Left ventricle myocardium inferior (tissue), 1 donor: Measurements from ENCODE around the gene LAT. TPM values are rescaled to one million over a fixed set of nuclear protein-coding genes. Genes with fewer than 3 reads are reported as not detected.

Experiments
- DNase-seq: peaks from one replicate; pipeline ENCODE4 v3.0.0-alpha.2; 2020
- H3K27ac ChIP-seq: fragments of 200-600 bp; replicated peaks from 2 replicates; pipeline ENCODE4 v1.8.0; 2021
- H3K27me3 ChIP-seq: fragments of 200-600 bp; 2 replicates; pipeline ENCODE4 v1.8.0; 2021; ENCODE audit warnings: low read depth
- H3K36me3 ChIP-seq: fragments of 200-600 bp; 2 replicates; pipeline ENCODE4 v1.8.0; 2021
- H3K4me1 ChIP-seq: fragments of 200-600 bp; 2 replicates; pipeline ENCODE4 v1.8.0; 2021
- H3K4me3 ChIP-seq: fragments of 200-600 bp; 2 replicates; pipeline ENCODE4 v1.8.0; 2021; ENCODE audit warnings: mild to moderate bottlenecking, moderate library complexity
- H3K9me3 ChIP-seq: fragments of 200-600 bp; replicated peaks from 2 replicates; pipeline ENCODE4 v1.8.0; 2021
- CTCF ChIP-seq: fragments of 200-600 bp; IDR thresholded peaks from 2 replicates; pipeline ENCODE4 v1.8.0; 2021; ENCODE audit warnings: antibody characterized with exemption, mild to moderate bottlenecking, borderline replicate concordance
- intact Hi-C: fragments of 100-400 bp; cut with micrococcal nuclease; formaldehyde crosslinking; loops from one replicate; pipeline ENCODE4 v1.11.0; 2022
- long read RNA-seq: library from polyadenylated mRNA; unstranded; transcript quantifications from one replicate; pipeline ENCODE4 v2.0.0, GENCODE V29; 2021
- total RNA-seq: library from RNA; stranded (reverse); fragmentation: NEBNext Ultra II Directional; extraction: Animal tissue kit (Norgen Biotek cat#: 25700); gene quantifications from one replicate; pipeline ENCODE4 v1.2.1, GENCODE V29; 2021
- donor health status: DM: no; HTN: yes; CAD: no; lungs with severe emphysema.

Gene LAT, protein sequence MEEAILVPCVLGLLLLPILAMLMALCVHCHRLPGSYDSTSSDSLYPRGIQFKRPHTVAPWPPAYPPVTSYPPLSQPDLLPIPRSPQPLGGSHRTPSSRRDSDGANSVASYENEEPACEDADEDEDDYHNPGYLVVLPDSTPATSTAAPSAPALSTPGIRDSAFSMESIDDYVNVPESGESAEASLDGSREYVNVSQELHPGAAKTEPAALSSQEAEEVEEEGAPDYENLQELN
- total RNA-seq: 0.93 TPM
- long read RNA-seq, partial matches to known transcripts: 0 of 1 reads
- long read RNA-seq, other reads (novel, unspliced or antisense): 0 of 1 reads

DNA sequence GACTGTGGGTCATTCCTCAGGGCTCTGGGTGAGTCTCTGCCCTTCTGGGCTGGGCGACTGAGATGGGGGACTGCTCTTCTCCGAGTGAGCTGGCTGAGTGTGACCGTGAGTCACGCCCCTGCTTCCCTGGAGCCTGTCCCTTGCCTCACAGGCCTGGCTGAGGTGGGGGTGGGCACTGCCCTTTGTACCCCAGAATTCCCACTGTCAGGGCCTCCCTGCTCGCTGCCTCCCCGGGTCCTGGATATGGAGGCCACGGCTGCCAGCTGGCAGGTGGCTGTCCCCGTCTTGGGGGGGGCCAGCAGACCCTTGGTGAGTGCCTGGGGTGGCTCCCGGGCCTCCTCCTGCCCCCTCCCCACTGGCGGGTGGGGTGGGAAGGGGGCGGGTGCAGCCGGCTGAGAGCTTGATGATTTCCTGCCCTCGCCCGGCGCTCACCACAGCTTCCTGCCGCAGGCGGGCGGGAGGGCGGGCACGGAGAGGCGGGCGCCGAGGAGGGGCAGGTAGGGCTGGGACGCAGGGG is at the start of gene LAT:
TSS of gene LAT (plus strand) at position 434 of the 517 bp plus-strand sequence. CDS start 366 bp downstream, outside the sequence.
- H3K4me1 ChIP-seq: no peaks in the 10 kb centered on the region
- intact Hi-C loops: no loop called here
- no peak within 1 kb of the TSS for H3K4me3 ChIP-seq
- DNase-seq: no peak
- no peaks in the 10 kb centered on the region for H3K27me3 ChIP-seq
- peaks cover 85% of the 10 kb centered on the region for H3K36me3 ChIP-seq
- no peak for TF ChIP-seq CTCF
- H3K9me3 ChIP-seq: peaks cover 20% of the 10 kb centered on the region
- no peak within 1 kb of the TSS for H3K27ac ChIP-seq

DNA sequence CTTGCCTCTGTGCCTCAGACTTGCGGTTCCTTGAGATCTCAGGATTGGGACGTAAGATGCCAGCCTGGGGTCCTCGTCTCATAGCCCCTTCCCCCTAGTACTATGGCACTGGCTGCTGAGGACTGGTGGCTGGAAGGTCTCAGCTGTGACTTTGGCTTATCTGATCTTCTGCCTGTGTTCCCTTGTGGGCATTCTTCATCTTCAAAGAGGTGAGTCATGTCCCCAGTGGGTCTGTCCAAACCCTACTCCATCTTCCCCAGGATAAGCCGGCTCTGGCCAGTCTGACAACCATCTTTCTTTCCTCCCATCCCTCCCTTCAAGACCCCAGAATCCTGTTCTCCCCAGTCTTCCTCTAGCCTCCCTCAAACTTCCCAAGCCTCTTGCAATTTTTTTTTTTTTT is 49.5 kb upstream of the LAT start:
- Histone ChIP-seq H3K4me3 (no peak overlapping the region), H3K27ac (no peak overlapping the region), H3K36me3 (no peaks in the 10 kb centered on the region), H3K4me1 (no peaks in the 10 kb centered on the region), H3K9me3 (no peaks in the 10 kb centered on the region), H3K27me3 (no peaks in the 10 kb centered on the region)
- intact Hi-C loops: no loop called here
- no peak for DNase-seq
- no peak for TF ChIP-seq CTCF

DNA sequence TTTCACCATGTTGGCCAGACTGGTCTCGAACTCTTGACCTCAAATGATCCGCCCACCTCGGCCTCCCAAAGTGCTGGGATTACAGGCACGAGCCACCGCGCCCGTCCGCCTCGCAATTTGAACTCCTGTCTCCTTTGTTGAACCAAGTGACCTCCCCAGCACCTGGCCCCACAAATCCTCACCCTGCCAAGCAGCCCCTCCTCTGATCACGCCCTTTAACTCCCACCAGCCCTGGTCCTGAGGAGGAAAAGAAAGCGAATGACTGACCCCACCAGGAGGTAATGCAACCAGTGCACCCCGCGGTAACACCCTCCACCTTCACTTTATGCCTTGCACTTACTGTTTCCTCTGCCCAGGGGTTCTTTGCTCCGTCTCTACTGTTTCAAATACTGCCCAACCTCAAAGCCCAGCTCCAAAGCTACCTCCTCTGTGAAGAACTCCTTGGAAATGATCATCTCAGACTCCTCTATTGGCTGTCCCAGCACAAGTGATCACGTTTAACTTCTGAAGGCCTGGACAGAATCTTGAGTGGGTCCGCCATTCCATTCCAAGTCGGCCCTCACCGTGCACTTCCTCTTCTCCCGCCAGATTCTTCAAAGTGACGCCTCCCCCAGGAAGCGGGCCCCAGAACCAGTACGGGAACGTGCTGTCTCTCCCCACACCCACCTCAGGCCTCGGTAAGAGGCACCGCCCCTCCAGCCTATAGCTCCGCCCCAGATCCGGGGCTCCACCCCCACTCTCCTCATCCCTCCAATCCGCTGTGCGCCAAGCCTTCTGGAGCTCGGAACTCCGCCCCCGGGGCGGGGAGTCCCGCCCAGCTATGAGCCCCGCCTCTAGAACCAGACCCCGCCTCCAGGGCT is 48.7 kb upstream of the LAT start:
- H3K9me3 ChIP-seq: no peaks in the 10 kb centered on the region
- no peak overlapping the region for H3K27ac ChIP-seq
- DNase-seq: peak; percentile 76
- H3K4me3 ChIP-seq: peak overlapping the region; percentile 49
- intact Hi-C loops: no loop called here
- no peaks in the 10 kb centered on the region for H3K27me3 ChIP-seq
- H3K36me3 ChIP-seq: no peaks in the 10 kb centered on the region
- no peak for TF ChIP-seq CTCF
- H3K4me1 ChIP-seq: no peaks in the 10 kb centered on the region

DNA sequence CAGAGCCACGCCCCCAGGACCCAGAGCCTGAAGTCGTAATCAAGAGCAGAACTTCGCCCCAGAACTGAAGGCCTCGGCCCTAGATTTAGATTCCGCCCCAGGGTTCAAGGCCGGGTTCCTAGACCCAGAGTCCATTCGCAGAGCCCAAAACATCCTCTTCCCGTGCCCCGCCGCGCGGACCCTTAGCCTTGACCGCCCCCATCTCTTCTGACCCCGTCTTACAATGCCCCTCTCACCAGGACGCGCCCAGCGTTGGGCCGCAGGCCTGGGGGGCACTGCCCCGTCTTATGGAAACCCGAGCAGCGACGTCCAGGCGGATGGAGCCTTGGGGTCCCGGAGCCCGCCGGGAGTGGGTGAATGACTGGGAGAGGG is 48.1 kb upstream of the LAT start:
- H3K36me3 ChIP-seq: no peaks in the 10 kb centered on the region
- no peak for DNase-seq
- intact Hi-C loops: no loop called here
- no peaks in the 10 kb centered on the region for H3K9me3 ChIP-seq
- no peak overlapping the region for H3K27ac ChIP-seq
- TF ChIP-seq CTCF: no peak
- H3K27me3 ChIP-seq: no peaks in the 10 kb centered on the region
- H3K4me3 ChIP-seq: peak overlapping the region; percentile 49
- H3K4me1 ChIP-seq: no peaks in the 10 kb centered on the region

GRCh38 chr16:28937222-28937876 is 47.5 kb upstream of the LAT start:
- Histone ChIP-seq H3K9me3 (no peaks in the 10 kb centered on the region), H3K27me3 (no peaks in the 10 kb centered on the region), H3K36me3 (no peaks in the 10 kb centered on the region), H3K27ac (no peak overlapping the region), H3K4me3 (no peak overlapping the region), H3K4me1 (no peaks in the 10 kb centered on the region)
- no peak for DNase-seq
- intact Hi-C loops: no loop called here
- TF ChIP-seq CTCF: no peak
